GM21360 (cell line): ENCODE data around the gene CD300LF.

Source experiments
- ATAC-seq: cut with Tn5 transposase; IDR thresholded peaks from one replicate; pipeline ENCODE4 v1.9.1; 2021; ENCODE audit warnings: mild to moderate bottlenecking, moderate library complexity; ENCODE audit not compliant: unreplicated experiment

CD300LF gene

GRCh38 chr17:74730491-74731346 is 18.0 kb upstream of the CD300LF start:
- no peak for ATAC-seq

GRCh38 chr17:74729866-74730265 is 17.1 kb upstream of the CD300LF start:
- ATAC-seq, result no peak

GRCh38 chr17:74729368-74729767 is 16.6 kb upstream of the CD300LF start:
- no peak for ATAC-seq

- no peak for ATAC-seq
Observed at GRCh38 chr17:74728702-74729075, 16.0 kb upstream of the CD300LF start.

GRCh38 chr17:74728033-74728701 is 15.4 kb upstream of the CD300LF start:
- ATAC-seq, result no peak

- ATAC-seq, result no peak
Observed at GRCh38 chr17:74725111-74725510, 12.4 kb upstream of the CD300LF start.

GRCh38 chr17:74723891-74724290 is 11.2 kb upstream of the CD300LF start:
- no peak for ATAC-seq

- no peak for ATAC-seq
Observed at GRCh38 chr17:74722782-74723181, 10.1 kb upstream of the CD300LF start.

- ATAC-seq, result no peak
Observed at GRCh38 chr17:74720506-74720905, 7.8 kb upstream of the CD300LF start.

GRCh38 chr17:74715144-74715543 is 2.4 kb upstream of the CD300LF start:
- ATAC-seq, result no peak

GRCh38 chr17:74713171-74713755 is 540 bp upstream of the CD300LF start:
- ATAC-seq, result no peak

- no peak for ATAC-seq
Observed at GRCh38 chr17:74712301-74712700, 422 bp downstream of the CD300LF start.

- ATAC-seq, result no peak
Observed at GRCh38 chr17:74711058-74711824, 1.5 kb downstream of the CD300LF start.

GRCh38 chr17:74704544-74704943 is 8.2 kb downstream of the CD300LF start:
- ATAC-seq, result no peak

GRCh38 chr17:74703311-74703710 is 9.4 kb downstream of the CD300LF start:
- no peak for ATAC-seq

- ATAC-seq, result no peak
Observed at GRCh38 chr17:74702116-74702871, 10.4 kb downstream of the CD300LF start.

- no peak for ATAC-seq
Observed at GRCh38 chr17:74699236-74699635, 13.5 kb downstream of the CD300LF start.

- ATAC-seq, result no peak
Observed at GRCh38 chr17:74698069-74698468, 14.7 kb downstream of the CD300LF start.

GRCh38 chr17:74697515-74697914 is 15.2 kb downstream of the CD300LF start:
- no peak for ATAC-seq

GRCh38 chr17:74695629-74696028 is 17.1 kb downstream of the CD300LF start:
- no peak for ATAC-seq

GRCh38 chr17:74694081-74694480 is 18.6 kb downstream of the CD300LF start:
- ATAC-seq, result no peak
